ENCODE results near the gene PABPC1L.

PABPC1L gene

DNA sequence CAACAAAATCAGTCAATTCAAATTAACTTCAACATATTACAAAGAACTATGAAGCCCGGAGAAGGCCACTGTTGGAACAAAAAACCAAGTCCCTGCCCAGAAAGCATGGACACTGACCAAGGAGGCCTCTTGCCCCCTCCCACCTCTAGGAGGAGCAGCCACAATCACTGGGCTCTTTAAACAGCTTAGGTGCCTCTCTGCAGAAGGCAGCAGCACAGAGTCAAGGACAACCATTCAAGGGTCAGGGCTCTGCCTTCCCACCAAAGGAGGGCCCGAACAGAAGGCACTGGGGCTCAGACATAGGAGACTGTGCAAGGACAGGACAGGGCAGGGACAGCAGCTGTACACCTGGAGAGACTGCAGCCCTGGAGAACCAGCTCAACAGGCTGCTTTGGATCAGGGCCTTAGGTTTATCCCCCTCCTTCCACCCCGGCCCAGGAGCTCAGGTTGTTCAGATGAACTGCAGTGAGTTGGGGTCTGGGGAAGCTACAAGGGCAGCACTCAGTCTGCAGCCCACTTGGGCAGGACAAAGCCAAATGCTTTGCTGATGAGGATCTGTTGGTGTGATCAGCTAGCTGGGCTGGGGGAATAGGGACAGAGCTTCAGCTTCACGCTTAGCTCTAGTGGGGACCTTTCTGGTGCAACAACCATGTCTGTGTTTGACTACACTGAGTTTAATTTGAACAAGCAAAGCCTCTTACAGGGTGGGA is 32.6 kb downstream of the PABPC1L start:
- Mint-ChIP-seq H3K27ac (no peak overlapping the region), H3K4me1 (no peaks in the 10 kb centered on the region), H3K36me3 (peaks cover 47% of the 10 kb centered on the region), H3K9me3 (no peaks in the 10 kb centered on the region), H3K4me3 (no peak overlapping the region), H3K27me3 (no peaks in the 10 kb centered on the region)
- DNase-seq: no peak
- CTCF ChIA-PET: no interaction called here

DNA sequence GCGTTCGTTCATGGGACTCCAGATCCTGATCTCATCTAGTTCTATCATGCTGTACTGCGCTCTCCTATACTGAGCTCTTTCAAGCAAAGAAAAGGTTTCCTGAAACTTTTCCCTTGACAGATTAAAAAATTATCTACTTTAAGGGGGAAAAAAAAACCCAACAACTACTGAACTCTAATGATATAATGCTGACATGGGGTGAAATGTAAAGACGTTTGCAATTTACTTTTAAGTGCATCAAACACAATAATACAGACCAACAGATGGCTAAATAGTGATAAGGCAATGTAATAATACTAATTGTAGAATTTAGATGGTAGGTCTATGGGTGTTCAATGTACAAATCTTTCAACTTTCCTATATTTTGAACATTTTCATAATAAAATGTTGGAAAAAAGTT is 34.0 kb downstream of the PABPC1L start:
- Mint-ChIP-seq H3K4me3 (no peak overlapping the region), H3K27ac (no peak overlapping the region), H3K36me3 (peaks cover 49% of the 10 kb centered on the region), H3K27me3 (no peaks in the 10 kb centered on the region), H3K4me1 (no peaks in the 10 kb centered on the region), H3K9me3 (no peaks in the 10 kb centered on the region)
- no peak for DNase-seq
- CTCF ChIA-PET: no interaction called here

DNA sequence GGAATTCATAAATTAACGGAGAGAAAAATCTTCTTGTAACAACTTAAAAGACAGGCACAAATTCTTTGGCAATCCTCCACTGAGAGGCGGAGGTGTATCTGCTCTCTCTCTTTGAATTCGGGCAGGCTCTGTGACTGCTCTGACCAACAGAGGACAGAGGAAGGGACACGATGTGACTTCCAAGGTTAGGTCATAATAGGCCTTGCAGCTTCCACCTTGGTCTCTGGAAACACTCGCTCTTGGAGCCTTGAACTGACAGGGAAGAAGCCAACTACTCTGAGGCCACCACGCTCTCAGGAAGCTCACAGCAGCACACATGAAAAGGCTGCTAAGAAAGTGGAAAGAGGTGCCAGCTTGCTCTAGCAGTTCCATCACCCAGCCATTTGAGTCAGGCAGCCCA is 35.4 kb downstream of the PABPC1L start:
- CTCF ChIA-PET: no interaction called here
- no peak overlapping the region for H3K27ac Mint-ChIP-seq
- H3K4me1 Mint-ChIP-seq: no peaks in the 10 kb centered on the region
- no peaks in the 10 kb centered on the region for H3K9me3 Mint-ChIP-seq
- H3K4me3 Mint-ChIP-seq: no peak overlapping the region
- DNase-seq: no peak
- no peaks in the 10 kb centered on the region for H3K27me3 Mint-ChIP-seq
- H3K36me3 Mint-ChIP-seq: peaks cover 57% of the 10 kb centered on the region

- no peaks in the 10 kb centered on the region for H3K9me3 Mint-ChIP-seq
- DNase-seq: no peak
- CTCF ChIA-PET: interaction anchor here (0.9 kb wide), 1 partner anchor 348 kb away, joined by 3 read pairs; no protein-coding TSS in a partner anchor
- no peak overlapping the region for H3K4me3 Mint-ChIP-seq
- H3K4me1 Mint-ChIP-seq: no peaks in the 10 kb centered on the region
- no peaks in the 10 kb centered on the region for H3K27me3 Mint-ChIP-seq
- no peak overlapping the region for H3K27ac Mint-ChIP-seq
- H3K36me3 Mint-ChIP-seq: peaks cover 61% of the 10 kb centered on the region
Measured at GRCh38 chr20:44946271-44946852, 36.5 kb downstream of the PABPC1L start.

- no peak overlapping the region for H3K27ac Mint-ChIP-seq
- CTCF ChIA-PET: interaction anchor here (0.6 kb wide), 1 partner anchor 134 kb away, joined by 4 read pairs; no protein-coding TSS in a partner anchor
- no peak for DNase-seq
- H3K4me3 Mint-ChIP-seq: no peak overlapping the region
- H3K9me3 Mint-ChIP-seq: no peaks in the 10 kb centered on the region
- H3K36me3 Mint-ChIP-seq: peaks cover 65% of the 10 kb centered on the region
- peaks cover 10% of the 10 kb centered on the region for H3K4me1 Mint-ChIP-seq
- H3K27me3 Mint-ChIP-seq: no peaks in the 10 kb centered on the region
Measured at GRCh38 chr20:44948107-44948506, 38.2 kb downstream of the PABPC1L start.

- Mint-ChIP-seq H3K4me1 (peaks cover 14% of the 10 kb centered on the region), H3K27ac (no peak overlapping the region), H3K36me3 (peaks cover 68% of the 10 kb centered on the region), H3K27me3 (no peaks in the 10 kb centered on the region), H3K4me3 (no peak overlapping the region), H3K9me3 (no peaks in the 10 kb centered on the region)
- CTCF ChIA-PET: interaction anchor here (1.2 kb wide), 1 partner anchor 12 kb away, joined by 3 read pairs; the partner anchor contains the start of gene TOMM34
- DNase-seq: no peak
Measured at GRCh38 chr20:44948513-44948912, 38.7 kb downstream of the PABPC1L start.

GRCh38 chr20:44950368-44950767 is 40.5 kb downstream of the PABPC1L start:
- H3K27ac Mint-ChIP-seq: no peak overlapping the region
- peaks cover 17% of the 10 kb centered on the region for H3K4me1 Mint-ChIP-seq
- peaks cover 73% of the 10 kb centered on the region for H3K36me3 Mint-ChIP-seq
- H3K4me3 Mint-ChIP-seq: no peak overlapping the region
- H3K27me3 Mint-ChIP-seq: no peaks in the 10 kb centered on the region
- no peaks in the 10 kb centered on the region for H3K9me3 Mint-ChIP-seq
- CTCF ChIA-PET: no interaction called here
- no peak for DNase-seq

- no peak for DNase-seq
- no peaks in the 10 kb centered on the region for H3K27me3 Mint-ChIP-seq
- no peaks in the 10 kb centered on the region for H3K9me3 Mint-ChIP-seq
- peak overlapping the region; percentile 1 for H3K27ac Mint-ChIP-seq
- CTCF ChIA-PET: interaction anchor here (1.0 kb wide), 1 partner anchor 13 kb away, joined by 3 read pairs; no protein-coding TSS in a partner anchor
- peaks cover 70% of the 10 kb centered on the region for H3K36me3 Mint-ChIP-seq
- H3K4me1 Mint-ChIP-seq: peaks cover 21% of the 10 kb centered on the region
- no peak overlapping the region for H3K4me3 Mint-ChIP-seq
Measured at GRCh38 chr20:44952731-44953130, 42.9 kb downstream of the PABPC1L start.

DNA sequence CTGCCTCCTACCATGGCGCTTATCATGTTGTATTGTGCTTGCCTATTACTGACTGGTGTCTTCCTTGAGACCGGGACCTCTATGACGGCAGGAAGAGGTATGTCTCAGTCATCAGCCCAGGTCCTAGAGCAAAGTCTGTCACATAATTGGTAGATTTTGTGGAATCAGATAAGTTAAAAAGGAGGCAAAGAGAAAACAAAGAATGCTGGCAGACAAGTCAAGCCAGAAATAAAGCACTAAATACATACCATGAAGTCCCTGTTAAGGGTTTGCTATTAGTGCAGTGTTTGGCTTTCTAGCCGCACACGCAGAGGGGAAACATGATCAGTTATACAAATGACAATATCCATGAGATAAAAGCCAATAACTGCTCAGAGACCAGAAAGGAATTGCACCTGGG is 44.4 kb downstream of the PABPC1L start:
- H3K27me3 Mint-ChIP-seq: no peaks in the 10 kb centered on the region

GRCh38 chr20:44955270-44955669 is 45.4 kb downstream of the PABPC1L start:
- Mint-ChIP-seq H3K4me1 (peaks cover 43% of the 10 kb centered on the region), H3K9me3 (no peaks in the 10 kb centered on the region), H3K4me3 (no peak overlapping the region), H3K36me3 (peaks cover 63% of the 10 kb centered on the region), H3K27me3 (no peaks in the 10 kb centered on the region), H3K27ac (peak overlapping the region; percentile 5)
- CTCF ChIA-PET: no interaction called here
- no peak for DNase-seq

More for the DNA sequence above, 44.4 kb downstream of the PABPC1L start:
- no peak for DNase-seq
- H3K9me3 Mint-ChIP-seq: no peaks in the 10 kb centered on the region
- H3K4me1 Mint-ChIP-seq: peaks cover 36% of the 10 kb centered on the region
- CTCF ChIA-PET: no interaction called here
- no peak overlapping the region for H3K27ac Mint-ChIP-seq
- H3K36me3 Mint-ChIP-seq: peaks cover 70% of the 10 kb centered on the region
- no peak overlapping the region for H3K4me3 Mint-ChIP-seq

GRCh38 chr20:44956410-44956809 is 46.5 kb downstream of the PABPC1L start:
- Mint-ChIP-seq H3K27ac (no peak overlapping the region), H3K9me3 (no peaks in the 10 kb centered on the region), H3K4me3 (no peak overlapping the region), H3K36me3 (peaks cover 53% of the 10 kb centered on the region), H3K4me1 (peaks cover 54% of the 10 kb centered on the region), H3K27me3 (no peaks in the 10 kb centered on the region)
- DNase-seq: no peak
- CTCF ChIA-PET: no interaction called here

GRCh38 chr20:44958276-44958675 is 48.4 kb downstream of the PABPC1L start:
- Mint-ChIP-seq H3K4me3 (peak overlapping the region; percentile 87), H3K27me3 (no peaks in the 10 kb centered on the region), H3K9me3 (peaks cover 1% of the 10 kb centered on the region), H3K27ac (no peak overlapping the region), H3K4me1 (peaks cover 59% of the 10 kb centered on the region), H3K36me3 (peaks cover 39% of the 10 kb centered on the region)
- CTCF ChIA-PET: interaction anchor here (0.7 to 1.7 kb wide), 3 partner anchors 12 to 359 kb away, joined by 3 to 4 read pairs (median 3); no protein-coding TSS in a partner anchor
- DNase-seq: no peak

- Mint-ChIP-seq H3K9me3 (peaks cover 1% of the 10 kb centered on the region), H3K27ac (peak overlapping the region; percentile 90), H3K4me1 (peaks cover 63% of the 10 kb centered on the region), H3K4me3 (peak overlapping the region; percentile 87), H3K36me3 (peaks cover 30% of the 10 kb centered on the region), H3K27me3 (no peaks in the 10 kb centered on the region)
- no peak for DNase-seq
- CTCF ChIA-PET: interaction anchor here (1.4 to 1.7 kb wide), 3 partner anchors 11 to 153 kb away, joined by 3 to 4 read pairs (median 3); no protein-coding TSS in a partner anchor
Measured at GRCh38 chr20:44959082-44959637, 49.3 kb downstream of the PABPC1L start.

DNA sequence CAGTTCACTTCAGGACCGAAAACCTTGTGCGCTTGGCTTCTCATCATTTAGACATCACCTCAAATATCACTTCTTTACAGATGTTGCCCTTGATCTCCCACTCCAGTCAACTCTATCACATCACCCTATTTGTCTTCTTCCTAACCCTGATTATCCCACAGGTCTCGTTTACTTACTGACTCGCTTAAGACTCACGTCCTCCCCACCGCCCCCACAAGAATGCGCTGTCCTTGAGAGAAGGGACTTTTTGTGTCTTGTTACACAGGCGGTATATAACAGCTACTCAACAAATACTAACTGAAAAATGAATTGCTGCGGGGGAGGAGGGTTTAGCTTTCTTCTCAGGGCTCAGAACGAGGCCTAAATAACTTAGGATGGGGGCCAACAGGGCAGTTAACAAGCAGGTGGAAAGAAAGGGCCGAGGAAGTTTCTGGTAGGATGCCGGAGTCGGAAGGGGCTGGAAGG is 49.8 kb downstream of the PABPC1L start:
- Mint-ChIP-seq H3K9me3 (peaks cover 1% of the 10 kb centered on the region), H3K4me1 (peaks cover 64% of the 10 kb centered on the region), H3K36me3 (peaks cover 27% of the 10 kb centered on the region), H3K27me3 (no peaks in the 10 kb centered on the region), H3K27ac (peak overlapping the region; percentile 90), H3K4me3 (peak overlapping the region; percentile 87)
- CTCF ChIA-PET: interaction anchor here (1.0 to 1.7 kb wide), 5 partner anchors 10 to 153 kb away, joined by 3 to 4 read pairs (median 3); no protein-coding TSS in a partner anchor
- DNase-seq: peak; percentile 63

Data from activated naive CD4-positive, alpha-beta T cell treated with anti-CD3 and anti-CD28 coated beads, Interleukin-2, amount 10 ng/mL, durations not matched to agents 7 days and 5 days (primary cell).